Loucy (cell line): ENCODE measurements around the gene TLR9.

ENCODE experiments used
- H2AFZ ChIP-seq: fragments of 200-600 bp; sonication (generic); 2 replicates; pipeline ENCODE4 v1.6.0; 2016; ENCODE audit warnings: antibody characterized with exemption, mild to moderate bottlenecking, low read length, moderate library complexity
- H3F3A ChIP-seq: fragments of 200-600 bp; 2 replicates; pipeline ENCODE4 v1.6.0; 2016; ENCODE audit warnings: antibody characterized with exemption, low read depth, mild to moderate bottlenecking
- H3K27me3 ChIP-seq: fragments of 200-600 bp; sonication (generic); 2 replicates; pipeline ENCODE4 v1.6.1; 2014; ENCODE audit warnings: low read length, mild to moderate bottlenecking; ENCODE audit not compliant: insufficient read depth, poor library complexity, severe bottlenecking
- H3K36me3 ChIP-seq: fragments of 200-600 bp; sonication (generic); 2 replicates; pipeline ENCODE4 v1.6.1; 2016; ENCODE audit warnings: low read length; ENCODE audit not compliant: insufficient read depth
- H3K4me1 ChIP-seq: fragments of 200-600 bp; sonication (generic); 2 replicates; pipeline ENCODE4 v1.5.1; 2014; ENCODE audit warnings: low read length, mild to moderate bottlenecking; ENCODE audit not compliant: insufficient read depth, poor library complexity, severe bottlenecking
- H3K4me2 ChIP-seq: fragments of 200-600 bp; sonication (generic); 2 replicates; pipeline ENCODE4 v1.6.0; 2014; ENCODE audit warnings: antibody characterized with exemption, low read length, low read depth, mild to moderate bottlenecking; ENCODE audit not compliant: poor library complexity, severe bottlenecking
- H3K4me3 ChIP-seq: fragments of 200-600 bp; sonication (generic); 2 replicates; pipeline ENCODE4 v1.5.1; 2014; ENCODE audit warnings: low read length, mild to moderate bottlenecking, mixed read lengths; ENCODE audit not compliant: poor library complexity, severe bottlenecking
- H3K79me2 ChIP-seq: fragments of 200-600 bp; sonication (generic); 2 replicates; pipeline ENCODE4 v1.6.1; 2014; ENCODE audit warnings: low read length; ENCODE audit not compliant: insufficient read depth
- H3K9ac ChIP-seq: fragments of 200-600 bp; sonication (generic); 2 replicates; pipeline ENCODE4 v1.6.0; 2014; ENCODE audit warnings: mild to moderate bottlenecking, low read depth, low read length, moderate library complexity; ENCODE audit not compliant: poor library complexity, severe bottlenecking
- H3K9me2 ChIP-seq: fragments of 200-600 bp; sonication (generic); replicated peaks from 2 replicates; pipeline ENCODE4 v1.6.1; 2016; ENCODE audit warnings: low read depth, low read length, mixed read lengths
- H3K9me3 ChIP-seq: fragments of 200-600 bp; sonication (generic); 2 replicates; pipeline ENCODE4 v1.6.1; 2014; ENCODE audit warnings: mild to moderate bottlenecking, antibody characterized with exemption, low read length, low read depth; ENCODE audit not compliant: insufficient read depth
- H4K20me1 ChIP-seq: fragments of 200-600 bp; sonication (generic); 2 replicates; pipeline ENCODE4 v1.6.0; 2014; ENCODE audit warnings: antibody characterized with exemption, low read length, mild to moderate bottlenecking; ENCODE audit not compliant: insufficient read depth, poor library complexity, severe bottlenecking
- CTCF ChIP-seq: fragments of 200-600 bp; sonication (generic); conservative IDR thresholded peaks from 2 replicates; pipeline ENCODE4 v1.5.1; 2014; ENCODE audit warnings: mild to moderate bottlenecking, antibody characterized with exemption, low read length
- EZH2phosphoT487 ChIP-seq: fragments of 200-600 bp; IDR thresholded peaks from 2 replicates; pipeline ENCODE4 v1.6.1; 2018; ENCODE audit warnings: antibody characterized with exemption, mild to moderate bottlenecking, moderate library complexity, borderline replicate concordance

Gene TLR9

GRCh38 chr3:52248165-52248541 is 22.7 kb upstream of the TLR9 start:
- Histone ChIP-seq H3F3A (no peaks in the 10 kb centered on the region), H4K20me1 (no peaks in the 10 kb centered on the region), H2AFZ (no peak overlapping the region), H3K9me2 (no peaks in the 10 kb centered on the region), H3K4me2 (no peak overlapping the region), H3K36me3 (peaks cover 6% of the 10 kb centered on the region; the same call in 1 of the 2 replicates), H3K27me3 (no peaks in the 10 kb centered on the region), H3K4me3 (no peak overlapping the region), H3K4me1 (peaks cover 8% of the 10 kb centered on the region), H3K79me2 (peaks cover 6% of the 10 kb centered on the region; the same call in 1 of the 2 replicates), H3K9ac (no peak overlapping the region), H3K9me3 (no peaks in the 10 kb centered on the region)
- TF ChIP-seq CTCF (no peak), EZH2phosphoT487 (no peak)

- H3K9ac ChIP-seq, result no peak overlapping the region
- H3K9me3 ChIP-seq, result no peaks in the 10 kb centered on the region
- H3K4me3 ChIP-seq, result no peak overlapping the region
- no peak overlapping the region for H3K4me2 ChIP-seq
- H3K27me3 ChIP-seq, result no peaks in the 10 kb centered on the region
- peaks cover 2% of the 10 kb centered on the region for H3K4me1 ChIP-seq
- no peaks in the 10 kb centered on the region for H3F3A ChIP-seq
- peaks cover 6% of the 10 kb centered on the region; the same call in 1 of the 2 replicates for H3K36me3 ChIP-seq
- no peak overlapping the region for H2AFZ ChIP-seq
- TF ChIP-seq EZH2phosphoT487, result no peak
- TF ChIP-seq CTCF, result no peak
- no peaks in the 10 kb centered on the region for H3K9me2 ChIP-seq
- H4K20me1 ChIP-seq, result no peaks in the 10 kb centered on the region
- H3K79me2 ChIP-seq, result peaks cover 3% of the 10 kb centered on the region; the same call in 1 of the 2 replicates
These were observed 22.1 kb upstream of the TLR9 start for GRCh38 chr3:52247409-52248164.

DNA sequence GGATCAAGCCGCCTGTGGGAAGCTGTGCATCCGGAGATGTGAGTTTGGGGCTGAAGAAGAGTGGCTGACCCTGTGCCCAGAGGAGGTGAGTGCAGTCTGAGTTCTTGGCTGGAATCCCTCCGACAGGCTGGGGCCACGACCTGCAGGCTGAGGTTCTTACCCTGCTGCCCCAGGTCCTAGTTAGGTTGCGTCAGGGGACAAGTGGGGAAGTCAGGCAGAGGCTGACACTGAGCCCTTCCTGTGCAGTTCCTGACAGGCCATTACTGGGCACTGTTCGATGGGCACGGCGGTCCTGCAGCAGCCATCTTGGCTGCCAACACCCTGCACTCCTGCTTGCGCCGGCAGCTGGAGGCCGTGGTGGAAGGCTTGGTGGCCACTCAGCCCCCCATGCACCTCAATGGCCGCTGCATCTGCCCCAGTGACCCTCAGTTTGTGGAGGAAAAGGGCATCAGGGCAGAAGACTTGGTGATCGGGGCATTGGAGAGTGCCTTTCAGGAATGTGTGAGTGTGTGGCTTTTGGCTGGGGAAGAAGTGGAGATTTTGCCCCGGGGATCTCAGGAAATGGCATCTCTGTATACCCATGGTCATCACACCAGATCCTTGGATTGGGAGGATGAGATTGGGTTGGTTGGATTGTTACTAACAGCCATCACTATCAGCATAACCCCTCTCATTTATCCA is 21.4 kb upstream of the TLR9 start:
- no peaks in the 10 kb centered on the region for H3K9me3 ChIP-seq
- no peak overlapping the region for H3K4me3 ChIP-seq
- no peak overlapping the region for H3K4me2 ChIP-seq
- no peak overlapping the region for H2AFZ ChIP-seq
- no peaks in the 10 kb centered on the region for H3K79me2 ChIP-seq
- H3F3A ChIP-seq, result no peaks in the 10 kb centered on the region
- no peak for TF ChIP-seq CTCF
- no peak for TF ChIP-seq EZH2phosphoT487
- H4K20me1 ChIP-seq, result no peaks in the 10 kb centered on the region
- no peaks in the 10 kb centered on the region for H3K9me2 ChIP-seq
- peaks cover 4% of the 10 kb centered on the region; the same call in 1 of the 2 replicates for H3K36me3 ChIP-seq
- H3K4me1 ChIP-seq, result no peaks in the 10 kb centered on the region
- no peak overlapping the region for H3K9ac ChIP-seq
- no peaks in the 10 kb centered on the region for H3K27me3 ChIP-seq
